Lower leg skin (tissue), 4 donors: Measurements from ENCODE around the gene VANGL2. TPM values are rescaled to one million over a fixed set of nuclear protein-coding genes. Genes with fewer than 3 reads are reported as not detected.

Experiments used
- DNase-seq, 2 donors: peaks; one replicate each; pipeline ENCODE4 v3.0.0-alpha.2; 2019; ENCODE audit warnings: low spot score in 2 of 2
- H3K4me3 ChIP-seq: fragments of 200-600 bp; sonication (generic); 2 replicates; pipeline ENCODE4 v1.5.1; 2017; ENCODE audit warnings: mild to moderate bottlenecking, low read depth; ENCODE audit not compliant: poor library complexity, severe bottlenecking
- CTCF ChIP-seq, 3 donors: fragments of 450-650 bp; IDR thresholded peaks; one replicate each; pipeline ENCODE4 v1.5.1; 2016; ENCODE audit warnings: antibody characterized with exemption in 3 of 3, mild to moderate bottlenecking in 3 of 3, moderate library complexity in 2 of 3
- POLR2A ChIP-seq, 2 donors: fragments of 450-650 bp; IDR thresholded peaks; one replicate each; pipeline ENCODE4 v1.6.1; 2016 to 2017; ENCODE audit warnings: antibody characterized with exemption in 2 of 2, mild to moderate bottlenecking in 1 of 2, moderate library complexity in 1 of 2
- WGBS, 2 donors: methylation state at CpG; one replicate each; pipeline ENCODE4 v1.1.5; 2018; 5-methylcytosine and 5-hydroxymethylcytosine counted together
- intact Hi-C: fragments of 100-400 bp; cut with DNase I; formaldehyde crosslinking; loops from one replicate; pipeline ENCODE4 v1.15.0; 2023; ENCODE audit warnings: low total_unique reads
- total RNA-seq, 4 donors: library from RNA; depleted of rRNA; stranded (reverse); fragments of >200 nt; gene quantifications; one replicate each; pipeline ENCODE4 v1.1.0, GENCODE V29; 2016

VANGL2 gene
- total RNA-seq, 4 donors from 2014 or later: 18.7 to 27.3 (median 24.4) TPM

GRCh38 chr1:160399544-160400222 is 681 bp upstream of the VANGL2 start:
- no peak for DNase-seq

GRCh38 chr1:160400646-160401486 is 502 bp downstream of the VANGL2 start:
- WGBS, 2 donors: 2 to 3% methylated on average over 50 to 51 of the region's 55 CpGs
- peak overlapping the region; percentile 76 for H3K4me3 ChIP-seq
- TF ChIP-seq CTCF (IDR thresholded peaks at IDR 0.05): no peak
- no peak for TF ChIP-seq POLR2A (IDR thresholded peaks at IDR 0.05)
- intact Hi-C loops: no loop called here
- DNase-seq: peak in 1 of 2 donors; percentile 87

More at GRCh38 chr1:160399544-160400222, 681 bp upstream of the VANGL2 start:
- peak overlapping the region; percentile 21 for H3K4me3 ChIP-seq
- intact Hi-C loops: no loop called here
- TF ChIP-seq CTCF (IDR thresholded peaks at IDR 0.05) (no peak), POLR2A (IDR thresholded peaks at IDR 0.05) (no peak)
- WGBS, 2 donors: 14 to 18% methylated on average over 17 of the region's 17 CpGs

DNA sequence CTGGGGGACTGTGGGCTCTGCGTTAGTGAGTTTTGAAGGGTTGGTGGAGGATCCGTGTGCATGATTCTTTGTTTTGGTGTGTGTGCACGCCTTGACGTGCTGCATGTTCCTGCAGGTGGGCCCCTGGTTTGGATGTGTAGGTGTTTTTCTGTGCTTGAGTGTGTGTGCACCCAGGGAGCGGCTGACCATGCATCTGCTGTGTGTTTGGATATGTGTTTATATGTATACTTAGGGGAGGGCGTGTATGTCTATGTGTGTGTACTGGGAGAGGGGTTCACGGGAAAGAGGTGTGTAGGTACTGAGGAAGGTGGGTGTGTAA is 1.1 kb downstream of the VANGL2 start:
- H3K4me3 ChIP-seq: peak overlapping the region; percentile 76
- intact Hi-C loops: no loop called here
- 23 to 39% methylated on average over 7 of the region's 7 CpGs for WGBS, 2 donors
- no peak for TF ChIP-seq CTCF (IDR thresholded peaks at IDR 0.05)
- TF ChIP-seq POLR2A (IDR thresholded peaks at IDR 0.05): no peak
- DNase-seq: no peak

GRCh38 chr1:160402001-160402795 is 1.8 kb downstream of the VANGL2 start:
- peak in 1 of 2 donors; percentile 73 for DNase-seq
- WGBS, 2 donors: 41 to 44% methylated on average over 9 of the region's 9 CpGs
- intact Hi-C loops: no loop called here
- no peak overlapping the region for H3K4me3 ChIP-seq
- TF ChIP-seq POLR2A (IDR thresholded peaks at IDR 0.05): no peak
- TF ChIP-seq CTCF (IDR thresholded peaks at IDR 0.05): no peak

- H3K4me3 ChIP-seq: no peak overlapping the region
- no peak for DNase-seq
- intact Hi-C loops: no loop called here
- no peak for TF ChIP-seq CTCF (IDR thresholded peaks at IDR 0.05)
- TF ChIP-seq POLR2A (IDR thresholded peaks at IDR 0.05): no peak
- WGBS, 2 donors: 40 to 48% methylated on average over 3 of the region's 3 CpGs
Observed at GRCh38 chr1:160403244-160403643, 2.9 kb downstream of the VANGL2 start.
